HEK293 (cell line): ENCODE measurements around the gene VEGFB.

Experiments used
- IKZF3 ChIP-seq: fragments of 450-650 bp; IDR thresholded peaks from 2 replicates; pipeline ENCODE4 v1.5.0; 2018; ENCODE audit warnings: missing biosample characterization, mild to moderate bottlenecking, missing genetic modification characterization, moderate library complexity
- ZBTB20 ChIP-seq: fragments of 450-650 bp; formaldehyde crosslinking; IDR thresholded peaks from 2 replicates; pipeline ENCODE4 v1.5.1; 2016; ENCODE audit warnings: missing biosample characterization, missing genetic modification characterization
- ZNF211 ChIP-seq: fragments of 450-650 bp; formaldehyde crosslinking; IDR thresholded peaks from 2 replicates; pipeline ENCODE4 v1.5.1; 2016; ENCODE audit warnings: low read depth, missing biosample characterization, missing genetic modification characterization
- ZNF416 ChIP-seq: fragments of 450-650 bp; formaldehyde crosslinking; IDR thresholded peaks from 2 replicates; pipeline ENCODE4 v1.5.1; 2016; ENCODE audit warnings: missing biosample characterization, missing genetic modification characterization
- ZNF660 ChIP-seq: fragments of 450-650 bp; IDR thresholded peaks from 2 replicates; pipeline ENCODE4 v1.5.1; 2018; ENCODE audit warnings: missing biosample characterization, mild to moderate bottlenecking, missing genetic modification characterization
- ZNF830 ChIP-seq: fragments of 450-650 bp; IDR thresholded peaks from 2 replicates; pipeline ENCODE4 v1.5.0; 2018; ENCODE audit warnings: missing biosample characterization, missing genetic modification characterization, low read depth, mild to moderate bottlenecking, moderate library complexity
- TF ChIP-seq, protein P1 (sequence below): fragments of 450-650 bp; formaldehyde crosslinking; IDR thresholded peaks from 2 replicates; pipeline ENCODE4 v1.5.1; 2016; ENCODE audit warnings: missing biosample characterization, missing genetic modification characterization
- TF ChIP-seq, protein P2 (sequence below): fragments of 450-650 bp; formaldehyde crosslinking; IDR thresholded peaks from 2 replicates; pipeline ENCODE4 v1.5.1; 2016; ENCODE audit warnings: missing biosample characterization, missing genetic modification characterization

DNA sequence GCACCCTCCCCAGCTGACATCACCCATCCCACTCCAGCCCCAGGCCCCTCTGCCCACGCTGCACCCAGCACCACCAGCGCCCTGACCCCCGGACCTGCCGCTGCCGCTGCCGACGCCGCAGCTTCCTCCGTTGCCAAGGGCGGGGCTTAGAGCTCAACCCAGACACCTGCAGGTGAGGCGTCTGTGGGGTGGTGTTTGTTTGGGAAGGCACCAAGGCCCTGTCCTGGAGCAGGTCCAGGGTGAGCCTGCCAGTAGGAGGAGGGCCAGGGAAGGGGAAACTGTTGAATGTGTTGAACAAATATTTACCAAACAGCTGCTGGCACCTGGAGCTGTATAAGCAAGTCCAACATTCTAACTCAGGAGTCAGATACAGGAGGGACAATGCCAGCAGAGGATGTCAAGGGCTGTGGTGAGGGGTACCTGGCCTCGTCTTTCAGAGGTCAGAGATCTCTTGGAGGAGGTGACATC is 3.1 kb downstream of the VEGFB start:
- no peak for TF ChIP-seq ZNF211 (tag by site-specific recombination)
- no peak for TF ChIP-seq ZNF416 (tag by site-specific recombination)
- TF ChIP-seq, protein P1, sequence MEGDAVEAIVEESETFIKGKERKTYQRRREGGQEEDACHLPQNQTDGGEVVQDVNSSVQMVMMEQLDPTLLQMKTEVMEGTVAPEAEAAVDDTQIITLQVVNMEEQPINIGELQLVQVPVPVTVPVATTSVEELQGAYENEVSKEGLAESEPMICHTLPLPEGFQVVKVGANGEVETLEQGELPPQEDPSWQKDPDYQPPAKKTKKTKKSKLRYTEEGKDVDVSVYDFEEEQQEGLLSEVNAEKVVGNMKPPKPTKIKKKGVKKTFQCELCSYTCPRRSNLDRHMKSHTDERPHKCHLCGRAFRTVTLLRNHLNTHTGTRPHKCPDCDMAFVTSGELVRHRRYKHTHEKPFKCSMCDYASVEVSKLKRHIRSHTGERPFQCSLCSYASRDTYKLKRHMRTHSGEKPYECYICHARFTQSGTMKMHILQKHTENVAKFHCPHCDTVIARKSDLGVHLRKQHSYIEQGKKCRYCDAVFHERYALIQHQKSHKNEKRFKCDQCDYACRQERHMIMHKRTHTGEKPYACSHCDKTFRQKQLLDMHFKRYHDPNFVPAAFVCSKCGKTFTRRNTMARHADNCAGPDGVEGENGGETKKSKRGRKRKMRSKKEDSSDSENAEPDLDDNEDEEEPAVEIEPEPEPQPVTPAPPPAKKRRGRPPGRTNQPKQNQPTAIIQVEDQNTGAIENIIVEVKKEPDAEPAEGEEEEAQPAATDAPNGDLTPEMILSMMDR (tag by site-specific recombination): no peak
- TF ChIP-seq, protein P2, sequence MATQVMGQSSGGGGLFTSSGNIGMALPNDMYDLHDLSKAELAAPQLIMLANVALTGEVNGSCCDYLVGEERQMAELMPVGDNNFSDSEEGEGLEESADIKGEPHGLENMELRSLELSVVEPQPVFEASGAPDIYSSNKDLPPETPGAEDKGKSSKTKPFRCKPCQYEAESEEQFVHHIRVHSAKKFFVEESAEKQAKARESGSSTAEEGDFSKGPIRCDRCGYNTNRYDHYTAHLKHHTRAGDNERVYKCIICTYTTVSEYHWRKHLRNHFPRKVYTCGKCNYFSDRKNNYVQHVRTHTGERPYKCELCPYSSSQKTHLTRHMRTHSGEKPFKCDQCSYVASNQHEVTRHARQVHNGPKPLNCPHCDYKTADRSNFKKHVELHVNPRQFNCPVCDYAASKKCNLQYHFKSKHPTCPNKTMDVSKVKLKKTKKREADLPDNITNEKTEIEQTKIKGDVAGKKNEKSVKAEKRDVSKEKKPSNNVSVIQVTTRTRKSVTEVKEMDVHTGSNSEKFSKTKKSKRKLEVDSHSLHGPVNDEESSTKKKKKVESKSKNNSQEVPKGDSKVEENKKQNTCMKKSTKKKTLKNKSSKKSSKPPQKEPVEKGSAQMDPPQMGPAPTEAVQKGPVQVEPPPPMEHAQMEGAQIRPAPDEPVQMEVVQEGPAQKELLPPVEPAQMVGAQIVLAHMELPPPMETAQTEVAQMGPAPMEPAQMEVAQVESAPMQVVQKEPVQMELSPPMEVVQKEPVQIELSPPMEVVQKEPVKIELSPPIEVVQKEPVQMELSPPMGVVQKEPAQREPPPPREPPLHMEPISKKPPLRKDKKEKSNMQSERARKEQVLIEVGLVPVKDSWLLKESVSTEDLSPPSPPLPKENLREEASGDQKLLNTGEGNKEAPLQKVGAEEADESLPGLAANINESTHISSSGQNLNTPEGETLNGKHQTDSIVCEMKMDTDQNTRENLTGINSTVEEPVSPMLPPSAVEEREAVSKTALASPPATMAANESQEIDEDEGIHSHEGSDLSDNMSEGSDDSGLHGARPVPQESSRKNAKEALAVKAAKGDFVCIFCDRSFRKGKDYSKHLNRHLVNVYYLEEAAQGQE: no peak
- TF ChIP-seq ZNF660 (tag by site-specific recombination): no peak
- TF ChIP-seq ZNF830 (tag by site-specific recombination): no peak
- no peak for TF ChIP-seq ZBTB20
- no peak for TF ChIP-seq IKZF3 (tag by site-specific recombination)
